Measurements from ENCODE around the gene MYO5B.

- TF ChIP-seq CTCF (IDR thresholded peaks at IDR 0.05) (no peak), POLR2A (IDR thresholded peaks at IDR 0.05) (no peak)
Measured at GRCh38 chr18:49972535-49972934, 222.4 kb downstream of the MYO5B start.

All from lower leg skin (tissue), 3 donors.